ENCODE measurements around the gene CNFN.

CNFN gene, protein sequence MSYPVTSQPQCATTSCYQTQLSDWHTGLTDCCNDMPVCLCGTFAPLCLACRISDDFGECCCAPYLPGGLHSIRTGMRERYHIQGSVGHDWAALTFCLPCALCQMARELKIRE

DNA sequence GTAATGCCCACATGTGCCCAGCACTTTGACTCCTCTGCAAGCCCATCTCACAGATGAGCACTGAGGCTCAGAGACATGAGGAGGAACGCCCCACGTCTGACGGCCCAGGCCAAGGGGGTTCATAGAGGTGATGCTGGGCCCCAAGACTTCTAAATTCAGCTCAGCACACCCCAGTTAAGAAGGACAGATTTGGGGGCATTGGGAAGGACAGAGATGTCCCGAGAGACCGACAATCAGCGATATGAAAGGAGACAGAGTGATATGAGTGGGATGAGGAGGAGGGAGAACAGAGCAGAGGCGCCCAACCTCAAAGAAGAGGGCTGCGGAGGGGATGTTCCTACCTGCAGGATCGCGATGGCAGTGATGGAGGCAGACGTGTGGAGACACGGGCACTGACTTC, at the start of gene CNFN:
TSS of gene CNFN (minus strand) at position 399 of the 400 bp plus-strand sequence. CDS start 1,260 bp downstream, outside the sequence.
- DNase-seq (ENCODE audit: low read depth): no peak

DNA sequence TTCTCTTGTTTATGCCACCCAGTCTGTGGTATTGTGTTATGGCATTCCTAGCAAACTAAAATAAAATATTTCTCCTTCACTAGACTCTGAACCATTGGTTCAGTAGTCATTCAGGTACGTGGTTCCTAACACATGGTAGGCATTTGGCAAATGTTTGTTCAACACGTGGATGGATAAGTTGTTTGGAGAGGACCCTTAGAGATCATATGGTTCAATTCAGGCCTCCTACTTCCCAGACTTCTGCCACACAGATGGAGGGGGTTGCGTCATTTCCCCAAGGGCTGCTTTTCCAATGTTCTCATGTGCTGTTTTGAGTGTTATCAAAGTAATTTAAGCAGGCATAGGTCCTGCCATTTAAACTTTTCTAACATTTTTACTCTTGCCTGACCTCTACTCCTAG, 45.9 kb upstream of the CNFN start:
- peak; percentile 40 for DNase-seq (ENCODE audit: low read depth)

DNA sequence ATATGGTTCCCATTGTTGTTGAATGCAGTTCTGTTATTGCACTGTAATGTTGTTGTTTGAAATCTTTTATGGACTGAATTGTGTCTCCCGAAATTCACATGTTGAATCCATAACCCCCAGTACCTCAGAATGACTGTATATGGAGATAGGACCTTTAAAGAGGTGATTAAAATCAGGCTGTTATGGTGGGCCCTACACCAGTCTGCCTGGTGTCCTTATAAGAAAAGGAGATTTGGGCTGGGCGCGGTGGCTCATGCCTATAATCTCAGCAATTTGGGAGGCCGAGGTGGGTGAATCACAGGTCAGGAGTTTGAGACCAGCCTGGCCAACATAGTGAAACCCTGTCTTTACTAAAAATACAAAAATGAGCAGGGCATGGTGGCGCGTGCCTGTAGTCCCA, 45.2 kb upstream of the CNFN start:
- DNase-seq (ENCODE audit: low read depth): no peak

DNA sequence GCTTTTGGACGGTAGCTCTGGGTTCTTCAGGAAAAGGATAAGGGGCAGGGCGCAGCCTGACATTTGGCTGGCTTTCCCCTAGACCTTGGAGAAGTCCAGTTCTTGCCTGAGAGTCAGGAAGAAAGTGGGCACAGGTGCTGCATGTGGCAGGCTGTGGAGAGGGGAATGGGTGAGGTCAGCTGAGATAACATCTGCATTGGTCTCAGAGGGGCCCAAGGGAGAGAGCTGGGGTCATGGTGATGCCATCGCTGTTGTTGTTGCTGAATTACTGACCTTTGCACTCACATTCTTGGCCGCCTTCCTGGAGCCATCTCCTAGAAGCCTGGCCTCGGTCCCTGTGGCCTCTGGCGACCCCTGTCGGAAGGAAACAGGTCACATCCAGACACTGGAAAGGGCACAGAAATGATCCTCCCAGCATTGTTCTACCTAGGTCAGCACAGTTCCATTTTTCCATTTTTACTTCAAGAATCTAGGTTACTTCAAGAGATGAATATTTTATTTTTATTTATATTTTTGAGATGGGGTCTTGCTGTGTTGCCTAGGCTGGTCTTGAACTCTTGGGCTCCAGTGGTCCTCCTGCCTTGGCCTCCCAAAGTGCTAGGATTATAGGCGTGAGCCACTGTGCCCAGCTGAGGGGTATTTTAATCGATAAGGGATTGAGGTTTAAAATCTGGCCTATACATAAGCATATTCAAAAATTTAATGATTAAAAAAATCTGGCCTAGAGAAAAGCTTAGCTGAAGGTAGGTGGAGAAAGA, 43.6 kb upstream of the CNFN start:
- DNase-seq (ENCODE audit: low read depth): peak; percentile 48

DNA sequence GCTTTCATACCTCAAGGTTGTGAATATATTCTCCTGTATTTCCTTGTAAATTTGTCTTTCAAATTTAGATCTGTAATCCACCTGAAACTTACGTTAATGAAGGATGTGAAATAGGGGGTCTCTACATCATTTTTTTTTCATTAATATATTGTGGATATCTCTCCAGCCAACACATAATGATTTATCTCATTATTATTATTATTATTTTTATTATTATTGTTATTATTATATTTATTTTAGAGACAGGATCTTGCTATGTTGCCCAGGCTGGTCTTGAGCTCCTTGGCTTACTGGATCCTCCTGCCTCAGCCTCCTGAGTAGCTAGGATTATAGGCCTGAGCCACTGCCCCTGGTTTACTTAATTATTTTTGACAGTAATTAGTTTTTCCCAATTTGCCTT, 41.4 kb upstream of the CNFN start:
- DNase-seq (ENCODE audit: low read depth): no peak

DNA sequence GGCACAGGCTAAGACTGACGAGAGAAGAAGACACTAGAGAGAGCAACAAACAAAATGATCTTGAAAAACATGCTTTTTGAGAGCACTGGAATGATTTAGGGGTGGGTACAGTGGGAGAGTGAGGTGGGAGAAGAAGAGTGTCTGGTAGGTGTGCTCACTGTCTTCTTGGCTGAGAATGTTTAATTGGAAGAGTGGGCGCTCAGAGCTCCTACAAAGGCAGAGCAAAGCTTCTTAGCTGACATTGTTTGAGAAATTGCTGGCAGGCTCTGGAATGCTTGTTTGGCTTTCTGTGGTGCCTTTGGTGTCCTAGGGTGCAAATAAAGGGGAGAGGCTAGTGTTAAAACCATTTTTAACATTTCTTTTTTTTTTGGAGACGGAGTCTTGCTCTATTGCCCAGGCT, 38.6 kb upstream of the CNFN start:
- no peak for DNase-seq (ENCODE audit: low read depth)

DNA sequence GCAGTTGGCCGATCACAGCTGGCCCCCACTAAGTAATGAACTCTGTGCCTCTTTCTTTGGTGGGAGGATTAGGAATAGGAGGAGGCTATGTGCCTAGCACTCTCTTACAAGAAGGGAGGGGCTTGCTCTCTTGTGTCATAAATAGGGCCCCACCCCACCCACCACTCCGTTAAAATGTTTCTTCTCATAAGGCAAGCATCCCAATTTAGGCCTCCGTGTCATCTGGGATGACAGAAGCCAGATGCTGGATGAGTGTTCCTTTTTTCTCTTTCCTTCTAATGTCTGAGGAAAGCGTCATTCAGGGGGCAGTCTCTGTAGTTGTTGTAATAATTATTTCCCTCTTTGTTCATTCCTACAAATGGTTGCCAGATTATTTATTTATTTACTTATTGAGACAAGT, 37.2 kb upstream of the CNFN start, which contains the start of gene LIPE:
TSS of gene LIPE (minus strand) at position 76 of the 400 bp plus-strand sequence. CDS start 239 bp downstream, outside the sequence.
- no peak for DNase-seq (ENCODE audit: low read depth)

DNA sequence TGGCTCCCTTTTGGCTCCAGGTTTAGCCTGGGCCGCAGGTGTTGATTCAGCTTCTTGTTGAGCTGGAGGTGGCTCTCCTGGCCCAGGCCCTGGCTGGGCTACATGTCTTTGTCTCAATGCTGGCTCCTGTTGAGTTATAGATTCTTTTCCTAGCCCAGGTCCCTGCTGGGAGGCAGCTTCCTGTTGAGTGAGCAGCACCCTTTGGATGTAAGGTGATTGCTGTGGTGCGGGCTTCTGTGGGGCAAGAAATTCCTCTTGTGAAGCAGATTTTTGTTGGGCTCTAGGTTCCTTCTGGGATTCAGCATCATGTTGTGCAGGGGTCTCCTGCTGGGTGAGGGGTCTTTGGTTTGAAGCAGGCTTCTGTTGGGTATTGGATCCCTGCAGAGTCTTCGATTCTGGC, 36.5 kb upstream of the CNFN start:
- DNase-seq (ENCODE audit: low read depth): no peak

DNA sequence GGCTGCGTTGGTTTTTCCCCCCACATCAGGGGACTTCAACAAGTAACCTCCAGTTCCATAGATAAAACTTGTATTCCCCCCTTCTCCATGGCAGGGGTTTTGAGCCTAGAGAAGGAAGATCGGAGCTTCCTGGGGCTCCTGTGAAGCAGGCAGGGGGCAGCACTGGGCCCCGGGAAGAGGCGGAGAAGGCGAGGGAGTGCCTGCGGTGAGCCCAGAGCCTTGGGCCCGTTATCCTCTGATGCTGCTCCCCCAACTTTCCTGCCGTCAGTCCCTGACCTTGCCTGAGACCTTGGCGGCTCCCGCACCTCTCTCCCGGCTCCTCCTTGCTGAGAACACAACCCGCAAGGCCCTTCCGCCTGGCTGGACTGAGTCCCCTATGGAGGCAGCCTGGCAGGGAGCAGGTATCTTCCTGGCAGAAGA, 34.6 kb upstream of the CNFN start:
- no peak for DNase-seq (ENCODE audit: low read depth)

DNA sequence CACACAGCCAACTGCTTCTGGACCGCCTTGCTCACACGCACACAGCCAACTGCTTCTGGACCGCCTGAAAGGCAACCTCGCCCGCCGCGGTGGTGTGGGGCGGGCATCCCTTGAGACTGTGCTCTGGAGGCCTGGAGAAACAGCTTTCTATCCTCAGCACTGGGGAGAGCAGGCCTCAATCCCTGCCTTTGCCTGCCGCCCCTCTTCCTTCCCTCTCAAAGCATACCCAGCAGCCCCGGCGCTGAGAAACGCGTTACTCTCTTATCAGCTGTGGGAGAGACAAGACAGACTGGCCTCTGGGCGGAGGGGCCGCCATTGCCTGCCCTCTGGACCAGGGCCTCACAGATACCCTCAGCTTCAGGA, 34.2 kb upstream of the CNFN start:
- no peak for DNase-seq (ENCODE audit: low read depth)

DNA sequence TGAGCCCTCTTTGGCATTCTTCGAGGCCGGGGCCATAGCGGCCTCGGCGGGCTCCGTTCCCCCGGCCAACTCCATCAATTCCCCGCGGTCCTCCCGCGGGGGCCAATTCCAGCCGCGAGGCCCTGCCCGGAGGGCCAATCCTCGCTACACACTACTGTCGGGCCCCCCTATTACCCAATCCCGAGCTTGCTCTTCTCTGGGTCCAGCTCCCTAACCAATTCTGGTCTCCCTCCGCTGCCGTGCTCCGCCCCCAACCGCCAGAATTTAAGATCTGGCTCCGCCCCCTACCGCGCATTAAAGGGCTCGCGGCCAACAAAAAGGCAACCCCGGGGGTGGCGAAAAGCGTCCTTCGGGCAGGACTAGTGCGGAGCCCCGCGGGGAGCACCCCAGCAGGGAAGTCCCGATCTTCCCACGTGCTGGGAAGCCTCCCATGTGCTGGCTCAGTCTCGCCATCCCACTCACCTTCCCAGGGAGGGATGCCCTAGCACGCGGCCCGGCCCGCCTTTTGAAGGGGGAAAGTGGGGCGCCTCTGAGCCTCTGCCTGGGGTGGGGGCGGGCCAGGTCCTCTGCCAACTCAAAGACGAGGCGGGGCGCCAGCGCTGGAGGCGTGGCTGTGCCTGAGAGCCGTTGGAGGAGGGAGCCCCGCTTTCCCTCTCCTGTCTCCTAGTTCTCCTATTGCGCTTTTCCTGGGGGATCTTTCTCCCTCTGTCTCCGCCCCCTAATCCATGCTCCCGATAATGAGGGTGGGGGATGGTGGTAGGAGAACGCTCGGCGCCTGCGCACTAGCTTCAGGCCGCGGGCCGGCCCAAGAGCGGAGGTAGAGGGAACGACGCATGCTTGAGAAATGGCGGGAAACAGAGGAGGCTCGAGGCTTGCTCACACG, 33.6 kb upstream of the CNFN start:
- peak; percentile 95 for DNase-seq (ENCODE audit: low read depth)

DNA sequence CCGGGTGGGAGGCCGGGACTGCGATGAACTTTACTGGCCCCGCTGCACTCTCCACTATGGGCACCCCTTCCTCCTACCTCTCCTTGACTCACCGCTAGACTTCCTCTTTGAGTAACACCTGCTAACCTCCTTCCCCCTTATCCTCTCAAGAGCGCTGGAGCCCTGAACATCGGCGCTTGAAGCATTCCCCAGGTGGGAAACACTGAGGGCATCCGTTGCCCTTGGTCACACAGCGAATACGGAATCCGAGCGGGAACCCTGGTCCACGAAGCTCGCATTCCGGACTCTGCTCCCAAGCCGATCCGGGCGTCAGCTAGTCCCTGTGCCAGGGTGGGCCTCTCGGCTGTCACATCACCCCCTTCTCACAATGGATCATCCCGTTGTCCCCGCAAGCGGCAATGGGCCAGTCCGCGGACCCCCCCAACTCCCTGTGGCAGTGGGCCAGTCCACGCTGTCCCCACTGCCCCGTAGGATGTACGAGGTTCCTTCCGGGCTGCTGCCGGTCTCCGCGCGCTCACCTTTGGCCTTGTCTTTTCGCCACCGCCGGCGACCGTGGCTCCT, 32.9 kb upstream of the CNFN start:
- DNase-seq (ENCODE audit: low read depth): no peak

DNA sequence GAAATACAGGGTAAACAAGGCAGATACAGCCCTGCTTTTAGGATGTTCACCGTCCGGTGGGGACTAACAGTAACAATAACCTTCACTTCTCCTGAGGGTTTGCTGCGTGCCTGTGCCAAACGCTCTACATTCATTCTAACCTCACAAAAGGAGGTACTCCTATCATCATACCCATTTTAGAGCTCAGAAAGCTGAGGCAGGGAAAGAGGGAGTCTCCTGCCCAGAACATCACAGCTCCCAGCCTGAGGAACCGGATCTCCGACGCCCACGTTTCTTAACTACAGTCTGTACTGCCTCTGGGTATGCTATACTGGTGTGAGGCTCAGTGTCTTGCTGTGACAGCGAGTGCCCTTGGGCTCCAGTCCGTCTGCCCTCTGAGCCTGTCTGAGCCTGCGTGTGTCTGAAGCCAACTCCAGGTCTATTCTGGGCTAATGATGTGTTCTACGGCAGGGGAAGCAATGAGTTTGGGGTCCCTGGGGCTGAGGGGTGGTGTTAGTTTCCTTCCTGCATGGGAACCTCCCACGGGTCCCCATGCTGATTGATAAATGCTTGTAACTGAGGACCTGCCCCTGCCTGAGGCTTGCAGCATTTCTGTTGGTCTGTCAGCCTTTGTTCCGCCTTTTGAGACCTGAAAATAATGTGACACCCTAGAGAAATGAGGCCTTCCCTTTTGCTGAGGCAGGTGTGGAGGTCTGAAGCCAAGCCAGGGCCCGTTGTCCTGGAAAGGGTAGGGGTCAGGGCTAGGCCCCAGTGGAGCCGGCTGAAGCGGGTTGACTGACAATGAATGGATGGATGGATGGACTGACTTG, 32.2 kb upstream of the CNFN start:
- DNase-seq (ENCODE audit: low read depth): no peak

DNA sequence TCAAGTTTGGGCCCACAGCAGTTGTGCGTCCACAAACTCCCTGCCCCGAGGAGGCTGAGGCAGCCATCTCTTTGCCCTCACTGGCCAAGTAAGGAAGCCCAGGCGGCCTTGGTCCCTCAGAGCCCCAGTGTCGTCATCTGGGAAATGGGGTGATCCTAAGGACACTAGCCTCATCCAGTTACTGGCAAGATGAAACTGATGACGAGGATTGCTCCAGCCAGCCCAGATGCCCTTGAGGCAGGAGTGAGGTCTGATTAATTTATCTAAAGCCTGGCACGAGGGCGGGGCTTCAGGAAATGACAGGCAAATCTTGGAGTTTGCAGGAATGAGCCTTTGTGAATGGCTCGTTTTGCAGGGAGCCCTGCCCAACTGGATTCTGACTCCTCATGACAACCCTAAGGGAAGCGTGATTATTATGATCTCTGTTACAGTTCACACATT, 31.5 kb upstream of the CNFN start:
- peak; percentile 48 for DNase-seq (ENCODE audit: low read depth)

DNA sequence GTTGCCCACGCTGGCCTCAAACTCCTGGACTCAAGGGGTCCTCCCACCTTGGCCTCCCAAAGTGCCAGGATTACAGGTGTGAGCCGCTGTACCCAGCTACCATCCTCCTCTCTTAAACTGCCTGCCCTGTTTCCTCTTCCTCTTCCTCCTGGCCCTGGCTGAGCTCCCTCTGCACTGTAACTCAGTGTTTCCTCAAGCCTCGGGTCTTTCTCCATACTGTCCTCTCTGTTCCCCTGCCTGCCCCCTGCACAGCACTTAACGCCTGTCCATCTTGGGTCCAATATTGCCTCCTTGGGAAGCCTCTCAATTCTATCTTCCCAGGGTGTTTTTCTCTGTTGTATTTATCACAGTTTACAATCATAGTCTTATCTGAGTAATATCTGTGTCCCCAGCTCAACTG, 31.0 kb upstream of the CNFN start:
- no peak for DNase-seq (ENCODE audit: low read depth)

DNA sequence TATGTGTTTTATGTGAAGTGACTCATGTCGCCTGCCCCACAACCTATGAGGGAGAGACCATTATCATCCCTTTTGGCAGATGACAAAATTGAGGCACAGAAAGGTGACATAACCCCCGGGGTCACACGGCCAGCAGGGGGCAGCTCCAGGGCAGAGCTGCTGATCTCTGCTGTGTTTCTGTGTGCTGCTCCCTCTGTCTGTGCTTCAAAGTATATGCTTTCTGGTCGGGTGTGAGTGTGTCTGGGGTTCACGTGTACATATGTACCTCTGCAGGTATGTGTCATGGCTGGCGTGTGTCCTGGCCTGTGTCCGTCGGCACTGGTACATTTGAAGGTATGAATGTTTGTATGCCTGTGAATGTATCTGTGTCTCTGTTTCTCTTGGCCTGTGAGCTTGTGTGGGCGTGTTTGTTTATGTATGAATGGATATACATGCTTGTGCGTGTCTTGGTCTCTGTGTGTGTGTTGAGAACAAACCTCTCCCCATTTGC, 30.0 kb upstream of the CNFN start:
- DNase-seq (ENCODE audit: low read depth): peak; percentile 43

DNA sequence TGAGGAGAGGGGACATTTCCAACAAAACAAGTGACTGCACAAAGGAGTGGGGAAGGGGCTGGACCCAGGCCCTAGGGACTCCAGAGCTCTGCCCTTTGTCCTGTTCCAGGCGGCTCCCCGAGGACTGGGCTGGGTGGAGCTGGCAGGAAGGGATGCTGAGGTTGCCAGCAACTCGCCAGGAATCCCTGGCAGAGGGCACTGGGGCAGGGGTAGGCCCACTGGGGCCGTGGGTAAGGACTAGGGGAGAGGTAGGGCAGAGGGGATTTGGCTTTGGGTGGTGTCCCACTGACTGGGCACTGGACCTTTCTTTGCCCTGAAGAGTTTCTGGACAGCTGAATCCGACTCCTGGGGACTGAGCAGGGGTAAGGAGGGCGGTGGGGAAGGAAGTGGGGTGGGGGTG, 29.2 kb upstream of the CNFN start:
- no peak for DNase-seq (ENCODE audit: low read depth)

DNA sequence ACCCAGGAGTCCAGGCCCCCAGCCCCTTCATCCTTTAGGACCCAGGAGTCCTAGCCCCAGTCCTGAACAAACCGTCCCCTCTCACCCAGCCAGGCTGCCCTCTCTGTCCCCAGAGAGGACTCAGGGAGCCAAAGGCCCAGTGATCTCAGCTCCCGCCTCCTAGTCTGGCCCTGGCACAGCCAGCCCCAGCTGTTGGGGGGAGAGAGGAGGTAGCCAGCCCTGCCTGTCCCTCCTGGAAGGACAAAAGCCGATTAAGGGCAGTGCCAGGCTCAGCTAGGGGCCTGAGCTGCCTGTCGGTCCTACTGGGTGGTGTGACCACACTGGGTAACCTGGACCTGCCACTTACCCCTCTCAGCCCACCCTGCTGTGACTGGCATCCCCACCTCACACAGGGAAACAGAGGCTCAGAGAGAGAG, 22.6 kb upstream of the CNFN start:
- DNase-seq (ENCODE audit: low read depth): no peak

DNA sequence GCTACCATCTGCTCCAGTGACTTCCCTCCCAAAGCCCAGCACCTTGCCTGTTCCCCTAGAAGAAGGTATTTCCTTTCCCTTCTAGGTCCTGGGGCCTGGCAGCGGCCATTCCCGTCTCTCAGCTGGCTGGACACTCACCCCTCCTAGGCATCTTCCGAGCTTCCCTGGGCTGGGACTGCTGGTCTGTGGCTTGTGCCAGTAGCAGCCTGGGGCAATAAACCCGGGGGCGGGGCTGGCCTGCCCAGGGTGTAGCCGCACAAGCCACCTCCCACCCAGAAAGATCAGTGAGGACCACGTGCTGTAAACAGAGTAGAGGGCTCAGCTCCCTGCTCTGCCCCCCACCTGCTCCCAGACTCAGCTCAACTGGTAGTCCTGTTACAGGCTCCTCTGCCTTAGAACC, 22.1 kb upstream of the CNFN start:
- peak; percentile 52 for DNase-seq (ENCODE audit: low read depth)

DNA sequence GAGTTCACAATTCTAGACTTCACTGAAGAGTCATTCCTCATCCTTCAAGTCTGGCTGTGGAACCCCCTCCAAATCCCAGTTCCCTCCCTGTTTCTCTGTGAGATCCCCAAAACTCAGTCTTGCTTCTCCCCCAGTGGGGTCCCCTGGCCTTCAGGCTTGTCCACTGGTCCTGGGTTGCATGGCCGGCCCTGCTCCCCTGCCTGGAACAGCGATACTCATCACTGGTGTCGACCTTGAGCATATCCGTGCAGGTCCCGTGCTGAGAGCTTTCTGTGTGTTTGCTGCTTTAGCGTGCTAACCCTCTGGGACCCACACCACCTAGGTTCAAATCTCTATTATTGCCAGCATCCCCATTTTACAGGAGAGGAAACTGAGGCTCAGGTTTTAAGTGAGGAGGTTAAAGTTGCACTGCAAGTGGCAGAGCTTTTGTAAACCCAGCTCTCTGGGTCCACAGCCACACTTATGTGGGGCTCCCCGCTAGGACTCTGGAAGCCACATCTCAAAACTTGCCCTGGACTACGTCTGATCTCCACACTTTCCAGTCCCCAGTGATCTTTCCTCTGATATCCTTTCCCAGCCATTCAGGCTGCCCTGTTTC, 21.6 kb upstream of the CNFN start:
- DNase-seq (ENCODE audit: low read depth): no peak

DNA sequence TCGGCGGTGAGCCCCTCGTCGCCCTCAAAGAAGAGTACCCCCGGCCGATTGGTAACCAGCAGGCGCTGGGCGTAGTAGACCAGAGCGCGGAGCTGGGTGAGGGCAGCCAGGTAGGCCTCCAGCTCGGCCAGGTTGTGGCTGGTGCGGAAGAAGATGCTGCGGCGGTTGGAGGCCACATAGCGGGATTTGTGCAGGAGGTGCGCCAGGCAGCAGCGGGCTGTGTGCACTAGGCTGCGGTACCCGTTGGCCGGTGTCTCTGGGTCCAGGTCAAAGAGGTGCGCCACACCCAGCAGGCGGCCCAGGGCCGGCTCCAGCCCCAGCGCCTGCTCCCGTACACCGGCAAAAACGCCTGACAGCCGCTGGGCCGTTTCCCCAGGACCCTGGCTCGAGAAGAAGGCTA, 20.3 kb upstream of the CNFN start:
- DNase-seq (ENCODE audit: low read depth): no peak

Measured in EH (cell line).